H9 (cell line): ENCODE measurements around the gene RNF167. TPM values are rescaled to one million over a fixed set of nuclear protein-coding genes. Genes with fewer than 3 reads are reported as not detected.
"Not testable (repeated sequence)": the region's sequence is repeated elsewhere in the genome, so short reads cannot be mapped to it uniquely, and the experiment has no call there.

Source experiments
- DNase-seq: peaks from one replicate; pipeline ENCODE4 v3.0.0-alpha.2; 2017
- H2AFZ ChIP-seq: one replicate; pipeline ENCODE4 v1.6.1; 2013; ENCODE audit warnings: mild to moderate bottlenecking, low read length, control low read depth, moderate library complexity
- H2AK5ac ChIP-seq: 2 replicates; pipeline ENCODE4 v1.6.1; 2013; ENCODE audit warnings: low read length, control low read depth, mixed read lengths; ENCODE audit not compliant: insufficient read length
- H2BK120ac ChIP-seq: one replicate; pipeline ENCODE4 v1.6.1; 2013; ENCODE audit warnings: low read depth, mild to moderate bottlenecking, low read length, control low read depth, inconsistent platforms; ENCODE audit not compliant: poor library complexity, severe bottlenecking
- H2BK12ac ChIP-seq: 2 replicates; pipeline ENCODE4 v1.6.1; 2013; ENCODE audit warnings: low read length, control low read depth, mixed read lengths, low read depth; ENCODE audit not compliant: insufficient read length
- H2BK15ac ChIP-seq: 2 replicates; pipeline ENCODE4 v1.6.1; 2013; ENCODE audit warnings: low read depth, low read length, control low read depth
- H2BK20ac ChIP-seq: one replicate; pipeline ENCODE4 v1.6.1; 2013; ENCODE audit warnings: low read depth, mild to moderate bottlenecking, low read length, control low read depth, inconsistent platforms; ENCODE audit not compliant: poor library complexity, severe bottlenecking
- H2BK5ac ChIP-seq: 2 replicates; pipeline ENCODE4 v1.6.1; 2013; ENCODE audit warnings: low read length, control low read depth, mixed read lengths; ENCODE audit not compliant: insufficient read length
- H3K14ac ChIP-seq: 2 replicates; pipeline ENCODE4 v1.6.1; 2013; ENCODE audit warnings: low read length, control low read depth; ENCODE audit not compliant: insufficient read depth
- H3K18ac ChIP-seq: 2 replicates; pipeline ENCODE4 v1.6.1; 2013; ENCODE audit warnings: low read depth, mild to moderate bottlenecking, mixed read lengths, low read length, control low read depth; ENCODE audit not compliant: insufficient read length
- H3K23ac ChIP-seq: 2 replicates; pipeline ENCODE4 v1.6.1; 2013; ENCODE audit warnings: low read length, control low read depth, mixed read lengths, low read depth; ENCODE audit not compliant: insufficient read length
- H3K23me2 ChIP-seq: 2 replicates; pipeline ENCODE4 v1.6.1; 2013; ENCODE audit warnings: low read depth, mild to moderate bottlenecking, mixed read lengths, low read length, control low read depth; ENCODE audit not compliant: insufficient read length, poor library complexity, severe bottlenecking
- H3K27ac ChIP-seq: 2 replicates; pipeline ENCODE4 v1.5.1; 2013; ENCODE audit warnings: low read length, control low read depth, mixed read lengths, low read depth; ENCODE audit not compliant: insufficient read length
- H3K27me3 ChIP-seq: 2 replicates; pipeline ENCODE4 v1.6.1; 2013; ENCODE audit warnings: low read length, control low read depth, inconsistent platforms; ENCODE audit not compliant: insufficient read depth
- H3K4ac ChIP-seq: 2 replicates; pipeline ENCODE4 v1.6.1; 2013; ENCODE audit warnings: low read depth, mild to moderate bottlenecking, control low read depth, inconsistent platforms, low read length, moderate library complexity
- H3K4me1 ChIP-seq: 2 replicates; pipeline ENCODE4 v1.6.1; 2013; ENCODE audit warnings: low read length, control low read depth, inconsistent platforms; ENCODE audit not compliant: insufficient read depth
- H3K4me2 ChIP-seq: 2 replicates; pipeline ENCODE4 v1.6.1; 2013; ENCODE audit warnings: low read length, control low read depth, mixed read lengths; ENCODE audit not compliant: insufficient read length, insufficient read depth
- H3K56ac ChIP-seq: 2 replicates; pipeline ENCODE4 v1.6.1; 2013; ENCODE audit warnings: low read depth, mild to moderate bottlenecking, mixed read lengths, low read length, control low read depth; ENCODE audit not compliant: insufficient read length
- H3K79me1 ChIP-seq: 2 replicates; pipeline ENCODE4 v1.6.1; 2013; ENCODE audit warnings: low read depth, mild to moderate bottlenecking, moderate library complexity, low read length, control low read depth, inconsistent platforms; ENCODE audit not compliant: insufficient read depth, poor library complexity, severe bottlenecking
- H3K79me2 ChIP-seq: 2 replicates; pipeline ENCODE4 v1.6.1; 2013; ENCODE audit warnings: low read length, control low read depth, inconsistent platforms; ENCODE audit not compliant: insufficient read depth
- H3K9ac ChIP-seq: 2 replicates; pipeline ENCODE4 v1.6.1; 2013; ENCODE audit warnings: low read length, control low read depth, mixed read lengths; ENCODE audit not compliant: insufficient read length; ENCODE audit errors: extremely low read depth
- H3K9me3 ChIP-seq: one replicate; pipeline ENCODE4 v1.6.1; 2013; ENCODE audit warnings: low read depth, low read length, inconsistent platforms; ENCODE audit not compliant: control insufficient read depth
- H3T11ph ChIP-seq: one replicate; pipeline ENCODE4 v1.6.1; 2013; ENCODE audit warnings: mild to moderate bottlenecking, low read length, control low read depth, inconsistent platforms
- H4K20me1 ChIP-seq: one replicate; pipeline ENCODE4 v1.6.1; 2013; ENCODE audit not compliant: control insufficient read depth, insufficient read length, insufficient read depth
- H4K5ac ChIP-seq: 2 replicates; pipeline ENCODE4 v1.6.1; 2013; ENCODE audit warnings: low read depth, mild to moderate bottlenecking, mixed read lengths, low read length, control low read depth; ENCODE audit not compliant: insufficient read length
- H4K8ac ChIP-seq: replicated peaks from 2 replicates; pipeline ENCODE4 v1.6.1; 2013; ENCODE audit warnings: low read length, control low read depth, mixed read lengths, low read depth; ENCODE audit not compliant: insufficient read length
- H4K91ac ChIP-seq: 2 replicates; pipeline ENCODE4 v1.6.1; 2013; ENCODE audit warnings: low read depth, mild to moderate bottlenecking, moderate library complexity, mixed read lengths, low read length, control low read depth; ENCODE audit not compliant: insufficient read length
- H3K27ac Mint-ChIP-seq, 3 experiments: 2 replicates in 2 of 3; 3 replicates in 1 of 3; pipeline ENCODE4 v1.8.0; 2020 to 2021; ENCODE audit warnings: mixed read lengths in 3 of 3, mild to moderate bottlenecking in 1 of 3, moderate library complexity in 1 of 3
- H3K27me3 Mint-ChIP-seq: 2 replicates; pipeline ENCODE4 v1.8.0; 2021; ENCODE audit warnings: low read depth, mild to moderate bottlenecking, moderate library complexity, mixed read lengths
- H3K36me3 Mint-ChIP-seq, 3 experiments: 2 replicates in 2 of 3; 3 replicates in 1 of 3; pipeline ENCODE4 v1.8.0; 2020 to 2021; ENCODE audit warnings: low read depth in 3 of 3, mixed read lengths in 3 of 3; ENCODE audit not compliant: insufficient read depth in 1 of 3
- H3K4me1 Mint-ChIP-seq, 2 experiments: 2 replicates each; pipeline ENCODE4 v1.8.0; 2020; ENCODE audit warnings: mixed read lengths in 2 of 2
- H3K4me3 Mint-ChIP-seq, 2 experiments: 2 replicates in 1 of 2; 3 replicates in 1 of 2; pipeline ENCODE4 v1.8.0; 2020 to 2021; ENCODE audit warnings: mild to moderate bottlenecking in 2 of 2, mixed read lengths in 2 of 2, moderate library complexity in 1 of 2
- H3K9me3 Mint-ChIP-seq, 2 experiments: 2 replicates in 1 of 2; 3 replicates in 1 of 2; pipeline ENCODE4 v1.8.0; 2020; ENCODE audit warnings: mild to moderate bottlenecking in 2 of 2, mixed read lengths in 2 of 2, moderate library complexity in 1 of 2
- WGBS: extraction: QIAGEN DNeasy Blood & Tissue Kit; methylation state at CpG from one replicate; pipeline ENCODE4 v1.1.7; 2013; ENCODE audit warnings: missing lambda C conversion rate, low lambda C conversion rate, mixed read lengths; ENCODE audit not compliant: insufficient read length; ENCODE audit errors: extremely low coverage; 5-methylcytosine and 5-hydroxymethylcytosine counted together
- total RNA-seq: library from RNA; stranded (reverse); gene quantifications from 2 replicates; pipeline ENCODE4 v1.2.1, GENCODE V29; 2021
- TF ChIP-seq, protein P1 (sequence below): fragments of 200-600 bp; sonication (generic); conservative IDR thresholded peaks from 3 replicates; pipeline ENCODE4 v1.8.0; 2021; ENCODE audit warnings: antibody characterized with exemption, mild to moderate bottlenecking

The RNF167 gene
- total RNA-seq, 1 experiment from 2014 or later, result 134 TPM

DNA sequence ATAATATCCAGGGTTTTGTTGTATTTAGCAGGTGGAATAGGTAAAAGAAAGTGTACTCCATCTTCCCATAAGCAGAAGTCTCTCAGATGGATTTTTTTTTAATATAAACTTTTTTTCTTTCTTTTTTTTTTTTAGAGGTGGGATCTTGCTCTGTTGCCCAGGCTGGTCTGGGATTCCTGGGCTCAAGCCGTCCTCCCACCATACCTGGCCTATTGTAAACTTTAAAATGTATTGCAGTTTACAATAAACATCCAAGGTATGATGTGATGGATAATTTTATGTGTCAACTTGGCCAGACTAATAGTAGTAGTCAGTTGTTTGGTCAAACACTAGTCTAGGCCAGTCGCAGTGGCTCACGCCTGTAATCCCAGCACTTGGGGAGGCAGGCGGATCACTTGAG is 18.7 kb upstream of the RNF167 start:
- no peak overlapping the region for H4K5ac ChIP-seq
- no peaks in the 10 kb centered on the region for H3K23me2 ChIP-seq
- no peak overlapping the region for H2BK20ac ChIP-seq
- H4K91ac ChIP-seq, result no peak overlapping the region
- DNase-seq, result no peak
- H3K79me2 ChIP-seq, result no peaks in the 10 kb centered on the region
- no peaks in the 10 kb centered on the region for H3K79me1 ChIP-seq
- WGBS, result no CpG with 5 or more reads among the region's 4 CpGs
- H3T11ph ChIP-seq, result no peak overlapping the region
- Mint-ChIP-seq H3K36me3 (no peaks in the 10 kb centered on the region), H3K9me3 (no peaks in the 10 kb centered on the region), H3K4me1 (peaks cover 7% of the 10 kb centered on the region in 2 experiments), H3K4me3 (no peak overlapping the region), H3K27ac (no peak overlapping the region), H3K27me3 (no peaks in the 10 kb centered on the region)
- no peak overlapping the region for H2AK5ac ChIP-seq
- H3K14ac ChIP-seq, result no peak overlapping the region
- no peaks in the 10 kb centered on the region for H4K20me1 ChIP-seq
- H3K27me3 ChIP-seq, result no peaks in the 10 kb centered on the region
- no peak overlapping the region for H3K4me2 ChIP-seq
- no peak overlapping the region for H3K9ac ChIP-seq
- H2AFZ ChIP-seq, result no peak overlapping the region
- no peaks in the 10 kb centered on the region for H3K9me3 ChIP-seq
- no peak overlapping the region for H4K8ac ChIP-seq
- H2BK5ac ChIP-seq, result no peak overlapping the region
- no peak overlapping the region for H3K23ac ChIP-seq
- no peak overlapping the region for H2BK12ac ChIP-seq
- H2BK15ac ChIP-seq, result no peak overlapping the region
- H2BK120ac ChIP-seq, result no peak overlapping the region
- no peak overlapping the region for H3K4ac ChIP-seq
- no peak overlapping the region for H3K18ac ChIP-seq
- peaks cover 3% of the 10 kb centered on the region; the same call in 1 of the 2 replicates for H3K4me1 ChIP-seq
- no peak overlapping the region for H3K27ac ChIP-seq
- TF ChIP-seq, protein P1, sequence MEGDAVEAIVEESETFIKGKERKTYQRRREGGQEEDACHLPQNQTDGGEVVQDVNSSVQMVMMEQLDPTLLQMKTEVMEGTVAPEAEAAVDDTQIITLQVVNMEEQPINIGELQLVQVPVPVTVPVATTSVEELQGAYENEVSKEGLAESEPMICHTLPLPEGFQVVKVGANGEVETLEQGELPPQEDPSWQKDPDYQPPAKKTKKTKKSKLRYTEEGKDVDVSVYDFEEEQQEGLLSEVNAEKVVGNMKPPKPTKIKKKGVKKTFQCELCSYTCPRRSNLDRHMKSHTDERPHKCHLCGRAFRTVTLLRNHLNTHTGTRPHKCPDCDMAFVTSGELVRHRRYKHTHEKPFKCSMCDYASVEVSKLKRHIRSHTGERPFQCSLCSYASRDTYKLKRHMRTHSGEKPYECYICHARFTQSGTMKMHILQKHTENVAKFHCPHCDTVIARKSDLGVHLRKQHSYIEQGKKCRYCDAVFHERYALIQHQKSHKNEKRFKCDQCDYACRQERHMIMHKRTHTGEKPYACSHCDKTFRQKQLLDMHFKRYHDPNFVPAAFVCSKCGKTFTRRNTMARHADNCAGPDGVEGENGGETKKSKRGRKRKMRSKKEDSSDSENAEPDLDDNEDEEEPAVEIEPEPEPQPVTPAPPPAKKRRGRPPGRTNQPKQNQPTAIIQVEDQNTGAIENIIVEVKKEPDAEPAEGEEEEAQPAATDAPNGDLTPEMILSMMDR, result no peak
- no peak overlapping the region for H3K56ac ChIP-seq

DNA sequence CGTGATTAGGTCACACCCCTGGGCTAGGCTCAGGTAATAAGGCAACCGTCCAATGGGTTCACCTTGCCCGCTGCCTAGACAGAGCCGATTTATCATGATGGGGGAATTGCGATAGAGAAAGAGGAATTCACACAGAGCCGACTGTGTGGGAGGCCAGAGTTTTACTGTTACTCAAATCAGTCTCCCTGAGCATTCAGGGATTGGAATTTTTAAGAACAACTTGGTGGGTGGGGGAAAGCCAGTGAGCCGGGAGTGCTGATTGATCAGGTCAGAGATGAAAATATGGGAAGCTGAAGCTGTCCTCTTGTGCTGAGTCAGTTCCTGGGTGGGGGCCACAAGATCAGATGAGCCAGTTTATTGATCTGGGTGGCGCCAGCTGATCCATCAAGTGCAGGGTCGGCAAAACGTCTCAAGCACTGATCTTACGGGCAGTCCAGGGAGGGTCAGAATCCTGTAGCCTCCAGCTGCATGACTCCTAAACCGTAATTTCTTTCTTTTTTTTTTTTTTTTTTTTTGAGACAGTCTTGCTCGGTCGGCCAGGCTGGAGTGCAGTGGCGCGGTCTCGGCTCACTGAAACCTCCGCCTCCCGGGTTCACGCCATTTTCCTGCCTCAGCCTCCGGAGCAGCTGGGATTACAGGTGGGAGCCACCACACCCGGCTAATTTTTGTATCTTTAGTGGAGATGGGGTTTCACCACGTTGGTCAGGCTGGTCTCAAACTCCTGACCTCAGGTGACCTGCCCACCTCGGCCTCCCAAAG is 13.3 kb upstream of the RNF167 start:
- not testable (repeated sequence) for H2BK5ac ChIP-seq, H3K4me2 ChIP-seq, H2AFZ ChIP-seq, H2AK5ac ChIP-seq, H3K27me3 ChIP-seq, H3K9me3 ChIP-seq, H4K20me1 ChIP-seq, H3K23ac ChIP-seq, H2BK12ac ChIP-seq, H2BK120ac ChIP-seq, H4K91ac ChIP-seq, H3K4me1 Mint-ChIP-seq, H4K5ac ChIP-seq, DNase-seq, H3K14ac ChIP-seq, H3K79me2 ChIP-seq, H3K4me1 ChIP-seq, H3K27me3 Mint-ChIP-seq, H3K56ac ChIP-seq, H4K8ac ChIP-seq, H3T11ph ChIP-seq, H2BK20ac ChIP-seq, H3K27ac ChIP-seq, H3K4me3 Mint-ChIP-seq, H3K23me2 ChIP-seq, H3K9ac ChIP-seq, H3K18ac ChIP-seq, H3K79me1 ChIP-seq, H3K4ac ChIP-seq, H3K9me3 Mint-ChIP-seq, H2BK15ac ChIP-seq
- Mint-ChIP-seq H3K27ac (peak overlapping the region in 2 of 3 experiments; percentile 19 to 56; a peak in 1 of 7 replicates), H3K36me3 (peaks cover 2 to 16% (median 8%) of the 10 kb centered on the region in 3 experiments; a peak in 5 of 7 replicates)
- no CpG with 5 or more reads among the region's 24 CpGs for WGBS
